ENCODE data around the gene NAALADL2.

- TF ChIP-seq CTCF (IDR thresholded peaks at IDR 0.05) (no peak), ZFX (IDR thresholded peaks at IDR 0.05; ENCODE audit: borderline replicate concordance) (no peak)
Observed at GRCh38 chr3:175398676-175399075, 539.5 kb downstream of the NAALADL2 start.
